Nucleus accumbens (tissue), 56 donors: ENCODE data around the gene SNX24.
"Not testable (repeated sequence)": the region's sequence is repeated elsewhere in the genome, so short reads cannot be mapped to it uniquely, and the experiment has no call there.

Experiments
- DNase-seq, 56 donors: peaks; one replicate each; lab custom pipeline; 2025; lab: John Stamatoyannopoulos, UW

SNX24 gene

DNA sequence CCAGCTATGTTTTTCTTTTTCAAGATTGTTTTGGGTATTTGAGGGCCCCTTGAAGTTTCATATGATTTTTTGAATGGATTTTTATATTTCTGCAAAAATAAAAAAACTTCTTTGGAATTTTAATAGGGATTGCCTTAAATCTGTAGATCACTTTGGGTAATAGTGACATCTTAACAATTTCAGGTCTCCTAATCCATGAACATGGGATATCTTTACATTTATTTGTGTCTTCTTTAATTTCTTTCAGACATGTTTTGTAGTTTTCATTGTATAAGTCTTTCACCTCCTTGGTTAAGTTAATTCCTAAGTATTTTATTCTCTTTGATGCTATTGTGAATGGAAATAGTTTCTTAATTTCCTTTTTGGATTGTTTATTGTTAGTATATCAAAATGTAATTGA is 112.0 kb downstream of the SNX24 start:
- DNase-seq, result no peak

DNA sequence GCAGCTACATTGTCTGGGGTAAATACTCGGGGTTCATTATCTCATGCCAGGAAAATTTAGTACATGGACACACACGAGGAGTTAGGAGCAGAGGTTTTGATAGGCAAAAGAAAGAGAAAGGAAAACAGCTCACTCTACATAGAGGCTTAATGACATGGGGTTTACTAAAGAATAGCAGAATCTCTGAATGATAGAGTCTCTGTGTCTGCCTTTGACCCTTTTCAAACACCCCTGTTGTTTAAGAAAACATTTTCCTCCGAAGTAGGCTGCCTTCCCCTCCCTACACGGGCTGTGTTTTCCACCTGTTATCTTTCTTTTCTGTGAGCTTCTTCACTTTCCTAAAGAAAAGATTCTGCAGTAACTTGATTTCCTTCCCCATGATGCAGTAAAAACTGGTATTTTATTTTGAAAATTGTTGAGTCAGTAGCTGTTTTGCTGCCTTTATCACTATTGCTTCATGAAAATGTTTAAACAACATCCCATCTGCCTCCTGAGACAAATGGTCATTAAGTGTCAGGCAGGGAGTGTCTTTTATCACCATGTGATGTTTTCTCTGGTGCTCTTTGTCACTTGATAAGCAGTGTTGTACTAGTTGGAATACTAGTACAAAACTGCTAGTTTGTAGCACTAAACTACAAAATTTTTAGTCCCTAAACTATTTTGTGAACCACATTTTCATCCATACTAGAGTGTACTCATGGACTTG is 114.5 kb downstream of the SNX24 start:
- DNase-seq, result no peak

DNA sequence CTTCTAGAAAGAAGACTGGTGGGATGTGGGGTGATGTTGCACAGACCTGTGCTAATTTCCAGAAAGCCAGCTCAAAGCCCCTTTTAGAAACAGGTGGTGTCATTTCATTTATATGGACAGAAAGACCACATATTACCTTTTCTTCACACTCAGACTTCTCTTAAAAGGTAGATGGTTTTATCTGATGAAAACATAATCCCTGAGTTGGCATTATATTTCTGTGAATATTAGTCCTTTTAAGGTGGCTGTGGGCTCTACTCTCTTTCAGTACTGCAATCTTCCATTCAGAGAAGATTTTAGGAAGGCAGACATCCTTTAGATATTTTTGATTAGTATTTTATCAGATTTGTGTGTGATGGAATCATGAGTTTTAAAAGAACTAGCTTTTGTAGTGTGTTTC is 117.9 kb downstream of the SNX24 start:
- no peak for DNase-seq

DNA sequence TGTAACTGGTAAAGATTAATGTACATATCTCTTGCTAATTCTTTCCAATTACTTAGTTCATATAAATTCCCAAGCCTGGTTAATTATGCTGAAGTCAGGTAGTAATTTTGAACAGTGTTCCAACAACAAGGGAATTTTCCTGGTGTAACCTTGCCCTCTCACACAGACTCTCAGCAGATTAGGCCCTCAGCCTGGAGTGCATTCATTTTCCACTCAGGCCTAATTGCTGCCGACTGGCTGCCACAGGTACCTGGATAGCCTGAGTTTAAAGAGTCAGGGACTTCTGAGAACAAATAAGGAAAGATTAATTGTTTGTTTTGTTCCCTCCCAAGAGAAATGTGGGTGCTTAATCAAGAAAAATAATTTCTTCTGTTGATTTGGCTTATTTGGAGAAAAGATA is 119.7 kb downstream of the SNX24 start:
- DNase-seq, result no peak

DNA sequence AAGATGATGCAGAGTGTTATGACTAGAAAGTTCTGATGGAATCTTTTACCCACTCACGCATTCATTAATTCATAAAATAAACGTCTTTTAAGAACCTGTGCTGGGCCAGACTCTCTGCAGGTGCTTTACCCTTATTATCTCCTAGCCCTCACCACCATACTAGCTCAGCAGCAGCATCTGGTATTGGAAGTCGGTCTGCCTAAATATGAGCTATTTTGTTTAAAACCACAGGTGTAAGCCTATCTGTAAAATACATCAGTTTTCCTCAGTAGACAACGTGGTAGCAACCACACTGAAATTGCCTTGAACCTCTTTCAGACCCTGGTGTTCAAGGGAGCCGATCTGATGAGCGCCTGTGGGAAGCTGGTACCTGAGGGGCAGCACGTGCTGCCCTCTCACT is 121.7 kb downstream of the SNX24 start:
- no peak for DNase-seq

DNA sequence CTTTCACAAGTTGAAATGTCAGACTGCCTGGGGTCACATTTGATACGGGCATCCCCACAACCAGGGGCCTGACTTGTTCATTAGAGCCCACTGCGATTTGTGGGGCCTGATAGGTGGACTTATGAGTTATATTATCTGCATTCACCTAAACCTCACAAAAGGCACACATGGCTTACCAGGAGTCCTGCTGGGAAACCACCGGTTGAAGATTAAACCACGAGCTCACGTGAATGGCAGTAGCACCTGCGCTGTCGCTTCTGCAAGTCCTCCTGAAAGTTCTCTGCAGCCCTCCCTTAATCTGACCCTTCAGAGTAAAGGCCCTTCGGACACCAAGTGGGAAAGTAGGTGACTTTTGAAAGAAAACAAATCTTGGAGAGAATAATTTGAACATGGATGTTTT is 122.2 kb downstream of the SNX24 start:
- DNase-seq, result no peak

DNA sequence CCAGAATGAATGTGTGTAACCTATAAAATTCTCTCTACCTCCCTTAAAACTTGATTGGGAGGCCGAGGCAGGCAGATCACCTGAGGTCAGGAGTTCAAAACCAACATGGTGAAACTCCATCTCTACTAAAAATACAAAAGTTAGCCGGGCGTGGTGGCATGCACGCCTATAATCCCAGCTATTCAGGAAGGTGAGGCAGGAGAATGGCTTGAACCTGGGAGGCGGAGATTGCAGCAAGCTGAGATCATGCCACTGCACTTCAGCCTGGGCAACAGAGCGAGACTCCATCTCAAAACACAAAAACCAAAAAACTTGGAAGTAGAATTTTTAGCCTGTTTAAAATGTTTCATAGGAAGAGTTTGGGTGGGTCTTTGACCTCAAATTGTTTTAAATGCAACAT is 122.6 kb downstream of the SNX24 start:
- DNase-seq, result not testable (repeated sequence)

DNA sequence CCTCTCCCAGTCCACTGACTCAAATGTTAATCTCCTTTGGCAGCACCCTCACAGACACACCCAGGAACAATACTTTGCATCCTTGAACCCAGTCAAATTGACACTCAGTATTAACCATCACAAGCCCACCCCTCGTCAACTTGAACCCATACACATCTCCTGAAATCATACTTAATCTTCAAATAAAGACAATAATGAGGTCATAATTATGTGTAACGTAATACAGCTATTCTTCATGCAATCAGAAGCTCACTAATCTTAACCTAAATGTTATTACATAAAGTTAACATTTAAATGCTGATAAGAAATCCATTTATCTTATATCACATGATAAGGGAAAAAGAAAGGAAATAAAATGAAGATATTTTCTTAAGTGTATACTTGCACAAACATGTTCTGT is 125.9 kb downstream of the SNX24 start:
- DNase-seq, result no peak

DNA sequence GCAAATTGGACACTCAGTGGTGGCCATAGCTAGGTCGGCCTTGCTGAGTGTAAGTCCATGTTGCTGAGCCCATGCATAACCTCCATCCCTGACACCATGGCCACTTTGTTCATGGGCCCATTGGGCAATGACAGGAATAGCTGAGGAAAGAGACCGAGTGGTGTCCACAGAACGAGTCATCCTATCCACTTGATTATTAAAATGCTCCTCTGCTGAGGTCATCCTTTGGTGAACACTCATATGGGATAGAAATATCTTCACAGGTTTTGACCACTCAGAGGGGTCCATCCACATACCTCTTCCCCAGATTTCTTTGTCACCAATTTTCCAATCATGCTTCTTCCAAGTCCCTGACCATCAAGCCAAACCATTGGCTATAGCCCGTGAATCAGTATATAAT is 127.5 kb downstream of the SNX24 start:
- no peak for DNase-seq

DNA sequence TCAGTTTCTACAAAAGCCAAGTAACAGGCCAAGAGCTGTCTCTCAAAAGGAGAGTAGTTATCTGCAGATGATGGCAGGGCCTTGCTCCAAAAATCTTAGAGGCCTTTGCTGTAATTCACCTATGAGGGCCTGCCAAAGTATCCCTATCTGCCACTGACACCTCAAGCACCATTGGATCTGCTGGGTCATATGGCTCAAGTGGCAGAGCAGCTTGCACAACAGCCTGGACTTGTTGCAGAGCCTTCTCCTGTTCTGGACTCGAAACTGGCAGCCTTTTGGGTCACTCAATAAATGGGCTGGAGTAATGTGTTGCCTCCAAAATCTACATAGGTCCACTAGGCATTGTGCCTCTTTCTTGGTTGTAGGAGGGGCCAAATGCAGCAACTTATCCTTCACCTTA is 128.3 kb downstream of the SNX24 start:
- DNase-seq, result not testable (repeated sequence)

DNA sequence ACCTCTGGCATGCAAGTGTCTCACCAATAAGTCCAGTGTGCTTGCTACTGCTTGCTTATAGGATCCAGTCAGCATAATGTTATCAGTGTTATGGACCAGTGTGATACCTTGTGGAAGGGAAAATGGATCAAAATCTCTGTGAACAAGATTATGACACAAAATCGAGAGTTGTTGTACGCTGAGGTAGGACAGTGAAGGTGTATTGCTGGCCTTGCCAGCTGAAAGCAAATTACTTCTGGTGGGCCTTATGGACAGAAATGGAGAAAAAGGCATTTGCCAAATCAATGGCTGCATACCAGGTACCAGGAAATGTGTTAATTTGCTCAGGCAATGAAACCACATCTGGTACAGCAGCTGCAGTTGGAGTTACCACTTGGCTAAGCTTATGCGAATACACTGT is 128.8 kb downstream of the SNX24 start:
- not testable (repeated sequence) for DNase-seq

DNA sequence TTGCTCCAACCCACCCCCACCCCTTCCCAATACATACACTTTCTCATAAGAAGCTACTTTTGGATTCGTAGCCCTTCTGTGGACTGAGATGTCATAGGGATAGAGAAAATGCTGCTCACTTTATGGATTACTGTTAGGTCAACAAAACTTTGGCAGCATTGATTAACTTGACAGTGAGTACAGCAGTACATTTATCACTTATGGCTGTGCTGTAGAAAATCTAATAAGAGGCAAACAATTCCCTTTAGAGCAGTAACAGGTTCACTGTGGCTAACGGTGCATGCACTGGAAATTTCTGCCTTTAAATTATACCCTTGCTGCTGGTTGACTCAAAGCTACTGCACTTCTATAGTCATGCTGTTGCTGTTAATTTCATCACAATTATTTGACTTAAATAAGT is 131.9 kb downstream of the SNX24 start:
- no peak for DNase-seq

DNA sequence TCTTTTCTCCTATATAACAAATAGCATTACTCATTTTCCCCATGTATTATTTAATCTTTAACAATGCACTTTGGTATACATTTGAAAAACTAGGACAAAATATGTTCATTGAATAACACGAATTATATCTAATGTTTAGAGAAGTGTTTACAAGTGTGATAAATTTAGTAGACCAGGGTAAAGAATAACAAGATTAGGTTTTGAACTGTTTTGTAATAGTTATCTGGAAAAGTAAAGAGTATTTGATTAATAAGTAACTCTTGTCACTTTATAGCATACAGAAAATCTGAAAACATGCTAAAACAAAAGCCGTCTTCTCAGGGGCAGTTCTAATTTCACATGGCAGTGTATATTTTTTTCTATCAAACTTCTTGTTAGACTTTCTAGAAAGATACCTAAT is 132.7 kb downstream of the SNX24 start:
- DNase-seq, result no peak

DNA sequence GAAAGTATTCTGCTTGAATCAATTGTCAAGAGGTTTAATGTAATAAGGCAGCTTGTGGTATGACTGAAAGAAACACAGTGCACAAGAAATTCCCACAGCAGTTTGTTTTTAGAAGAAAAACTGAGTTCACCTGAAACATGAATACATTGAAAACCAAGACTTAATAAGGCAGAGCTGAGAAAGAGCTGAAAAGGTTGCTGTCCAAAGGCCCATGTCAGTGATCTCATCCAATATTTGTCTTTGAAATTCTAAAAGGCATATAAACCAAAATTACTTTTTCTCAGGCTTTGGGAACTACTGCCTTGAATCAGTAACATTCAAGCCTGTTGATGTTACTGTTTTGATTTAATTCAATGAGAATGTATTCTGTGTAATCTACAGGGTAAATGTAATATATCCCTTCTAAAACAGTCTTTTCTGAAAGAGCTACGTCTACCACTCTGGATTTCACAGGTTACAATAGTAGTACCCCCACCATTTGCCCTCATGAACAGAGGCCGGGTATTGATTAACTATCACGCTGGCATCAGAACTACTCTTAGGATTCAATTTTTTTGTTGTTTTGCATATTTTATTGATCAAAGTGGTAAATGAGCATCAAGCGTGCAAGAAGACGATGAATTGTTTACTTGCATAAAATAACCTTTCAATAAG is 133.4 kb downstream of the SNX24 start:
- DNase-seq, result no peak

DNA sequence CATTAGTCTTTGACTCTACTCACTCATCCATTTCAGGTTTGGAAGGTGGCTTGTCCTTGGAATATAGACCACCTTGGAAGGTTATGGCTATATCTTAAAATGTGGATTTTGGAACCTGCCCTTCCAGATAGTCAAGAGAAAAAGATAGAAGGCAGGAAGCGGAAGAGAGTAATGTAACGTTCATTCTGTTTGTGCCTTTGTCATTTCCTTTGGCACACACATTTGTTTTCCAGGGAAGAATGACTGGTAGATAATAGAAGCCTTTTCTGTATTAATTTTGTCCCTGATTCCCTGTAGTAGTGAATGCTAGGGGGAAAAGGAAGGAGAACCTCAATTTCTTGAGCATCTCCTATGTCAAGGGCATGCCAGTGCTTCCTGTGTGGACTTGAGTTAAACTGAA is 136.4 kb downstream of the SNX24 start:
- no peak for DNase-seq

DNA sequence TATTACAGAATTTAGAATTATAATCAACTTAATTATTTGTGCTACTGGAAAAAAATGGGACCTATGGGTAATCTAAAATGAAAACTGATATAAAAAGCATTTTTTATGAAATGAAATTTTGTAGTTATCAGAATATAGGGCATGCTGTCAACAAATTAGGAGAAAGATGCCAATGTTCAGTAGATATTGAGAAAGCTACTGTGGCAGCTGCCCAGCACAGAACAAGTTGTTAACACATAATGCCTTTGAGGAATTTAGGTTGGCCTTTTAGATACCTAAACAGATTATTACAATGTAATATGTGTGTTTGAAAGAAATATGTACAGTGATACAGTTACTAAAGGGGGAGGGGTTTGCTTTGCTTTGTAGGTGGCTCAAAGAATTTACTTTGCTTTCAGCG is 137.0 kb downstream of the SNX24 start:
- no peak for DNase-seq

DNA sequence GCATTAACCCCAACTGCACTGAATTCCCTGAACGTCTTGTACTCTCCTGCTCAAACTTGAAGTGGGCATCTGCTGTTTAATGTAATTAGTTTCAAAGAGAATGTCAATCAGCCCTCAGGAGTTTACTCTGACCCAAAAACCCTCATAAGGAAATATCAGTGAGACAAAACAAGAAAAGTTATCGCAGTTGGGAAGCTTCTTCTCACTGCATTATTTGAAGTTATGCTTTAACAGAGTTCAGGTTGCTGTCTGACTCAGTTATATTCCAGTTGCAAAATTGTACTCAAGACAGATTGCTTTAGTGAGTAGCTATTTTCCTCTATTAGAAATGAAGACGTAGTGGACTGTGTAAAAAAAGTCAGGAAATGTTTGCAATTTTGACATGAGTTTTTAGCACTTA is 139.0 kb downstream of the SNX24 start:
- no peak for DNase-seq

DNA sequence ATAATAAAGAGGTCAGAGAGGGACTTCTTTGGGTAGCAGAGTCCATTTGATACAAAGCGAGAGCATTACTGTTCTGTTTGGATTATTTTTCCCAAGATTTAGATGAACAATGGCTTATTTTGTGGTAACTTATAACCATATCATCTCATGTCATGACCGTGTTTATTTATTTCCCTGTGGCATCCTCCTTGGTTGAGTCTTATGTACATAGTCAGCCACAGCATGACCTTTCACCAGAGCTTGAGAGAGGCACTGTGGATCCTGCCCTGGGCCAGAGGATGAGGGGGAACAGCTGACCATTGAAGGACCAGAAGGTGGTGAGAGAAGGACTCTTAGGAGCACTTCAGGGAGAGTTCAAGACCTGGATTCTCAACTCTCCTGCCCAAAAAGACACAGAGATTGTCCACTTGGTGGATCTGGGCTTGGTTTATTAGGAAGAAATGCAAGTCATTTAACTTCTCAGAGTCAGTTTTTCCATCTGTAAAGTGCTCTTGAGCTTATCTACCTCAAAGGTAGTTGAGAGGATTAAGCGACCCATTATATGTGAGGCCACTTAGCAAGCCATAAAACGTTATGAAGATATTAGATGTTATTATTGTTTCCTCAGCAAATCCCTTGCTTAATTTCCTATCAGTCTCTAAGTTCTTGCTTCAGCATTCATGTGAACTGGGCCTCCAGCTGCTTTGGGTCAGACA is 139.7 kb downstream of the SNX24 start:
- no peak for DNase-seq

DNA sequence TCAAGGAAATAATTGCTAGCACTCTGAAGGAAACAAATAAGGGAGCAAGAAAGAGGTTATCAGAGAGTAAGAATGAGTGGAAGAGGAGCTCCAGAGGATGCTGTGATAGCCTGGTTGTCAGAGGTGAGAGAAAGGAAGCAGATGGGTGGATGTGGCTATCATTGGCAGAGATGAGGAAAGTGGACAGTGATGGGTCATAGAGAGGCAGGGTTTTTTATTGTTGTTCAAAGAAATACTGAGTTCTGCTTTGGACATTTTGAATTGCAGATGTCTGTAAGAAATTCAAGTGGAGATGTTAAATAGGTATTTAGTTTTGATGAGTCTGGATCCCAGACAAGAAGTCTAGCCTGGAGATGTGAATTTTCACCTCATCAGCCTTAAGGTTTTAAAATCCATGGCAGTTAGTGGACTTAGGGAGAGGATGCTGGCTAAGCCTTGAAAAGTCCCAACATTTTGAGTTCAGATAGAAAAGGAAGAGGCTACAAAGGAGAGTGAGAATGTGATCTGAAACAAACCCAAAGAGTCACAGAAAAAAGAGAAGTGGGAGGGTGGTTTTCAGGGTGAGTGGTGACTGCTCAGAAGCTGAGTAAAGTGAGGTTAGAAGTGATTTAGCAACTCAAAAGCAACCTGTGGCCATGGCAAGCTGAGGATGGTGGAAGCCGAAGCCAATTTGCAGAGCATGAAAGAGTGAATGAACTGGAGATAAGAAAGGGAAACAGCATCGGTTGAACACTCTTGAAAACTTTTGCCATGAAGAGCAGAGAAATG is 140.7 kb downstream of the SNX24 start:
- DNase-seq, result no peak

DNA sequence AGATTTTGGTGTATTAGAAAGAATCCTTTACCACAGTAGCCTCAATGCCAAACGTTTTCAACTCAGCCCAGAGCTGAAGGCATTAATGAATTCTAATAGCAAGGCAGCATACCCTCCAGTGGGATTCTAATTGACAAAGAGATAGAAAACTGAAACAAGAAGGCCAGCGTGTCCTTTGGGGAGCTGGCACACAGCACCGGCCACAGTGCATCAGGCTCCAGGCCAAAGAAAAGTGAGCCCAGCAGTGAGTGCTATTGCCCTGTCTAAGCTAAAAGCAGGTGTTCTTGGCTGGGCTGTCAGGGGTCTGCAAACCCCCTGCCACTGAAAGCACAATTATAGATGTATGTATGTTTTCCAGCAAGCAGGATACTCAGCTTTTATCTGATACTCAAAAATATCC is 150.7 kb downstream of the SNX24 start:
- DNase-seq, result no peak

DNA sequence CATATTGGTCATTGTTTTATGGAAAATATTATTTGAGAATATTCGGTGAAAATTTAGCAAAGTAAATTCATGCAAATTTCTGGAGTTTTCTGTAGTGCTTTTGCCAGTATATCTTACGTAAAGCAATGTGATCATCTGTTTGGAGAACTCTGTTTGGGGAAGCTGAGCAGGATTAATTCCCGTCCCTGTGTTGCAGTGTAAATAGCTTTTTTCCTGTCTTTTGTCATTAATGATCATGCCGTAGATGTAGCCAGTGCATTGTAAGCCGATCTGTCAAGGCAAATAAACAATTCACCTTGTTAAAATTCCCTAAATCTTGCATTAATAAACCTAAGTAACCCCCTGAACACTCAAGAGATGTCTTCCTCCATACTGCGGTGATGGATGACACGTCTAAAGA is 151.9 kb downstream of the SNX24 start:
- DNase-seq, result no peak
